ENCODE data around the gene NFASC.

GRCh38 chr1:205002705-205003104, 132.0 kb downstream of the NFASC start:
- TF ChIP-seq CTCF (IDR thresholded peaks at IDR 0.05) = no peak
- no peak for TF ChIP-seq POLR2A (IDR thresholded peaks at IDR 0.05)
- no peak for TF ChIP-seq EP300 (IDR thresholded peaks at IDR 0.05)

Measured in suprapubic skin (tissue), 3 donors.